Stimulated activated CD4-positive, alpha-beta T cell treated with anti-CD3 and anti-CD28 coated beads, Interleukin-12 subunit alpha, Interleukin-12 subunit beta, amount 100 ng/mL, for 4 hours (primary cell): Measurements from ENCODE around the gene PRPSAP1.
"Not testable (repeated sequence)": the region's sequence is repeated elsewhere in the genome, so short reads cannot be mapped to it uniquely, and the experiment has no call there.

Experiments used
- DNase-seq: peaks from one replicate; pipeline ENCODE4 v3.0.0-alpha.2; 2020

PRPSAP1 gene

GRCh38 chr17:76276069-76276431 is 77.7 kb downstream of the PRPSAP1 start:
- DNase-seq, result no peak

- no peak for DNase-seq
Observed at GRCh38 chr17:76275382-76276068, 78.2 kb downstream of the PRPSAP1 start.

GRCh38 chr17:76274112-76274956 is 79.4 kb downstream of the PRPSAP1 start:
- no peak for DNase-seq

GRCh38 chr17:76273445-76274111 is 80.1 kb downstream of the PRPSAP1 start:
- DNase-seq, result no peak

- DNase-seq, result peak; percentile 56
Observed at GRCh38 chr17:76272541-76273444, 80.9 kb downstream of the PRPSAP1 start.

- peak; percentile 80 for DNase-seq
Observed at GRCh38 chr17:76271669-76272540, 81.8 kb downstream of the PRPSAP1 start.

GRCh38 chr17:76270770-76271668 is 82.7 kb downstream of the PRPSAP1 start:
- DNase-seq, result no peak

GRCh38 chr17:76270127-76270592 is 83.6 kb downstream of the PRPSAP1 start:
- no peak for DNase-seq

GRCh38 chr17:76268991-76269981 is 84.4 kb downstream of the PRPSAP1 start:
- DNase-seq, result no peak

- peak; percentile 72 for DNase-seq
Observed at GRCh38 chr17:76268015-76268749, 85.5 kb downstream of the PRPSAP1 start.

GRCh38 chr17:76267581-76268001 is 86.1 kb downstream of the PRPSAP1 start:
- DNase-seq, result not testable (repeated sequence)

- DNase-seq, result no peak
Observed at GRCh38 chr17:76267051-76267576, 86.6 kb downstream of the PRPSAP1 start.

- DNase-seq, result no peak
Observed at GRCh38 chr17:76266244-76266938, 87.3 kb downstream of the PRPSAP1 start.

GRCh38 chr17:76265624-76266243 is 88.0 kb downstream of the PRPSAP1 start:
- DNase-seq, result peak; percentile 49

GRCh38 chr17:76264755-76265623 is 88.7 kb downstream of the PRPSAP1 start, which contains the start of gene UBALD2:
Gene UBALD2 (plus strand): TSS chr17:76265348. CDS start chr17:76265506, 158 bp downstream.
- DNase-seq, result peak; percentile 98

- no peak for DNase-seq
Observed at GRCh38 chr17:76264425-76264754, 89.3 kb downstream of the PRPSAP1 start.
